Measurements from ENCODE around the gene SYPL1. TPM values are rescaled to one million over a fixed set of nuclear protein-coding genes. Genes with fewer than 3 reads are reported as not detected.

Gene SYPL1
- total and polyA plus RNA-seq, 9 of the 15 experiments (the other 6 are each of a cell fraction or from before 2014, with no cell fraction given), result 23.8 to 214 (median 70.2) TPM

GRCh38 chr7:106099539-106099938, 12.6 kb downstream of the SYPL1 start:
- H3K4me2 ChIP-seq (ENCODE audit: insufficient read depth, low read length), result no peak overlapping the region

GRCh38 chr7:106098889-106099288, 13.2 kb downstream of the SYPL1 start:
- CTCF ChIA-PET (ENCODE audit: low intra/inter-chr PET ratio), result no interaction called here
- in situ Hi-C loops (cut with MboI), result no loop called here
- no peaks in the 10 kb centered on the region for H3K27me3 ChIP-seq (ENCODE audit: control insufficient read depth in 2 of 2, insufficient read depth in 2 of 2, low read length in 2 of 2)
- TF ChIP-seq E2F8 (IDR thresholded peaks at IDR 0.05; ENCODE audit: low read depth, partially characterized antibody) (no peak), DDX20 (tag; IDR thresholded peaks at IDR 0.05; ENCODE audit: low read depth) (no peak), PCBP1 (IDR thresholded peaks at IDR 0.05; ENCODE audit: low read depth, low read length, poor library complexity, severe bottlenecking) (no peak)
- no TSS peak for BruUV-seq (replicated peaks)
- DNase-seq (ENCODE audit: extremely low read depth in 1 of 4, low spot score in 3 of 4) (no peak), ATAC-seq (no peak), FAIRE-seq (peak; percentile 6)
- POLR2A ChIA-PET, result no interaction called here
- peaks cover 38% of the 10 kb centered on the region for H3K36me3 ChIP-seq (ENCODE audit: control insufficient read depth, insufficient read depth, low read length)
- H3K9me1 ChIP-seq (ENCODE audit: control insufficient read depth, insufficient read depth, low read length), result no peaks in the 10 kb centered on the region
- H4K20me1 ChIP-seq (replicated peaks; ENCODE audit: control insufficient read depth, insufficient read depth, low read length), result peaks cover 15% of the 10 kb centered on the region; the same call in 1 of the 2 replicates
- H3K9ac ChIP-seq (ENCODE audit: insufficient read depth in 1 of 2, low read depth in 2 of 2, low read length in 2 of 2), result no peak overlapping the region
- H3K4me2 ChIP-seq (ENCODE audit: insufficient read depth, low read length), result no peak overlapping the region
- H3K9me3 ChIP-seq (replicated peaks; ENCODE audit: control insufficient read depth, insufficient read depth, low read depth, low read length), result no peaks in the 10 kb centered on the region
- no peak overlapping the region for H3K4me3 ChIP-seq
- intact Hi-C loops (cut with micrococcal nuclease), result no loop called here
- H3K4me1 ChIP-seq (replicated peaks in 1 of 2; ENCODE audit: control insufficient read depth in 2 of 2, insufficient read depth in 2 of 2, low read length in 2 of 2), result peaks cover 5 to 24% of the 10 kb centered on the region in 2 experiments; a peak in 4 of 5 replicates
- H3K27ac ChIP-seq (ENCODE audit: extremely low read depth, low read depth, low read length), result no peak overlapping the region
- H2AFZ ChIP-seq (ENCODE audit: low read depth, low read length), result no peak overlapping the region
- peaks cover 44% of the 10 kb centered on the region for H3K79me2 ChIP-seq (ENCODE audit: control insufficient read depth, insufficient read depth, low read length)

More at GRCh38 chr7:106099539-106099938, 12.6 kb downstream of the SYPL1 start:
- Histone ChIP-seq H3K9ac (ENCODE audit: insufficient read depth in 1 of 2, low read depth in 2 of 2, low read length in 2 of 2) (no peak overlapping the region), H4K20me1 (replicated peaks; ENCODE audit: control insufficient read depth, insufficient read depth, low read length) (peaks cover 15% of the 10 kb centered on the region; the same call in 1 of the 2 replicates), H3K27ac (ENCODE audit: extremely low read depth, low read depth, low read length) (no peak overlapping the region), H3K9me1 (ENCODE audit: control insufficient read depth, insufficient read depth, low read length) (no peaks in the 10 kb centered on the region), H3K4me1 (replicated peaks in 1 of 2; ENCODE audit: control insufficient read depth in 2 of 2, insufficient read depth in 2 of 2, low read length in 2 of 2) (peaks cover 5 to 24% of the 10 kb centered on the region in 2 experiments; a peak in 4 of 5 replicates), H3K79me2 (ENCODE audit: control insufficient read depth, insufficient read depth, low read length) (peaks cover 50% of the 10 kb centered on the region), H3K36me3 (ENCODE audit: control insufficient read depth, insufficient read depth, low read length) (peaks cover 35% of the 10 kb centered on the region), H3K9me3 (replicated peaks; ENCODE audit: control insufficient read depth, insufficient read depth, low read depth, low read length) (no peaks in the 10 kb centered on the region), H2AFZ (ENCODE audit: low read depth, low read length) (no peak overlapping the region), H3K27me3 (ENCODE audit: control insufficient read depth in 2 of 2, insufficient read depth in 2 of 2, low read length in 2 of 2) (no peaks in the 10 kb centered on the region), H3K4me3 (no peak overlapping the region)
- 78% methylated on average over 3 of the region's 3 CpGs for WGBS (ENCODE audit: insufficient coverage, low coverage, missing lambda C conversion rate)
- POLR2A ChIA-PET, result interaction anchor here (0.7 to 1.8 kb wide), 4 partner anchors 10 to 16 kb away, joined by 3 to 6 read pairs (median 3); no protein-coding TSS in a partner anchor
- ATAC-seq, result no peak
- BruUV-seq (replicated peaks), result no TSS peak
- DNase-seq (ENCODE audit: extremely low read depth in 1 of 4, low spot score in 3 of 4), result no peak
- TF ChIP-seq NR2C1 (IDR thresholded peaks at IDR 0.05) (no peak), NR2C1 (tag; IDR thresholded peaks at IDR 0.05) (no peak), ATF3 (IDR thresholded peaks at IDR 0.05) (0 out of 2 replicates have a peak, but pooled peaks have one; percentile 24), ATF3 (CRISPR knock-in tag; conservative IDR thresholded peaks at IDR 0.05) (no peak), FOXJ2 (tag; IDR thresholded peaks at IDR 0.05) (no peak), ZNF311 (CRISPR knock-in tag; IDR thresholded peaks at IDR 0.05) (no peak)
- CTCF ChIA-PET (ENCODE audit: low intra/inter-chr PET ratio), result no interaction called here
- in situ Hi-C loops (cut with MboI) (no loop called here), intact Hi-C loops (cut with micrococcal nuclease) (no loop called here)
- FAIRE-seq, result no peak

Measured in K562 (cell line).